GM12878 (cell line): ENCODE results near the gene DBNL. TPM values are rescaled to one million over a fixed set of nuclear protein-coding genes. Genes with fewer than 3 reads are reported as not detected.
A peak's percentile ranks its signal among the peaks of the same experiment; 100 is the strongest.

ENCODE experiments used
- BHLHE40 ChIP-seq, 2 experiments: fragments of 450-650 bp in 1 of 2; IDR thresholded peaks; 2 replicates each; pipeline ENCODE4 v1.6.1; 2011 to 2017; ENCODE audit warnings: low read depth in 2 of 2, borderline replicate concordance in 1 of 2, improper control_type of control experiment in 1 of 2, low read length in 1 of 2, mild to moderate bottlenecking in 1 of 2
- CREM ChIP-seq: IDR thresholded peaks from 2 replicates; pipeline ENCODE4 v1.6.1; 2014; ENCODE audit warnings: antibody characterized with exemption, low read depth
- EGR1 ChIP-seq, 2 experiments: IDR thresholded peaks; 1 replicate in 1 of 2; 2 replicates in 1 of 2; pipeline ENCODE4 v1.6.1; 2011 to 2012; ENCODE audit warnings: low read depth in 2 of 2, low read length in 2 of 2, borderline replicate concordance in 1 of 2, mild to moderate bottlenecking in 1 of 2, moderate library complexity in 1 of 2
- EP300 ChIP-seq, 2 experiments: fragments of 150-350 bp in 1 of 2; IDR thresholded peaks; 2 replicates each; pipeline ENCODE4 v1.6.1; 2011 to 2012; ENCODE audit warnings: low read depth in 2 of 2, low read length in 2 of 2, borderline replicate concordance in 1 of 2, improper control_type of control experiment in 1 of 2, inconsistent platforms in 1 of 2; ENCODE audit not compliant: control insufficient read depth in 1 of 2
- ETV6 ChIP-seq, 2 experiments: fragments of 450-650 bp in 1 of 2; IDR thresholded peaks in 1 of 2; conservative IDR thresholded peaks in 1 of 2; 2 replicates each; pipeline ENCODE4 v1.6.1; 2014; ENCODE audit warnings: antibody characterized with exemption in 1 of 2, borderline replicate concordance in 1 of 2, low read depth in 1 of 2, mild to moderate bottlenecking in 1 of 2, moderate library complexity in 1 of 2
- FOS ChIP-seq: IDR thresholded peaks from 3 replicates; pipeline ENCODE4 v1.6.1; 2011; ENCODE audit warnings: borderline replicate concordance; ENCODE audit not compliant: insufficient read length; ENCODE audit errors: extremely low read depth
- GABPA ChIP-seq: IDR thresholded peaks from 2 replicates; pipeline ENCODE4 v1.6.1; 2014; ENCODE audit warnings: antibody characterized with exemption, low read depth, mild to moderate bottlenecking, inconsistent platforms
- NFYB ChIP-seq: IDR thresholded peaks from 2 replicates; pipeline ENCODE4 v1.6.1; 2011; ENCODE audit warnings: low read depth, mild to moderate bottlenecking, low read length, improper control_type of control experiment, moderate library complexity; ENCODE audit not compliant: insufficient read depth
- PAX5 ChIP-seq: IDR thresholded peaks from 2 replicates; pipeline ENCODE4 v1.6.1; 2011; ENCODE audit warnings: low read depth, low read length, borderline replicate concordance
- POLR2AphosphoS2 ChIP-seq: IDR thresholded peaks from 2 replicates; pipeline ENCODE4 v1.6.1; 2011; ENCODE audit warnings: low read depth, mild to moderate bottlenecking, low read length, improper control_type of control experiment, moderate library complexity
- POU2F2 ChIP-seq: IDR thresholded peaks from 3 replicates; pipeline ENCODE4 v1.6.1; 2011; ENCODE audit warnings: low read depth, mild to moderate bottlenecking, low read length, borderline replicate concordance
- RB1 ChIP-seq: fragments of 450-650 bp; formaldehyde crosslinking; IDR thresholded peaks from 2 replicates; pipeline ENCODE4 v1.6.1; 2017; ENCODE audit warnings: mild to moderate bottlenecking, borderline replicate concordance
- RBBP5 ChIP-seq: fragments of 200-600 bp; sonication (generic); conservative IDR thresholded peaks from 2 replicates; pipeline ENCODE4 v1.6.1; 2016
- SMARCA5 ChIP-seq: fragments of 450-650 bp; IDR thresholded peaks from 2 replicates; pipeline ENCODE4 v1.6.1; 2017; ENCODE audit warnings: mild to moderate bottlenecking
- polyA plus RNA-seq, 11 experiments: library from polyadenylated mRNA; depleted of rRNA in 4 of 11; unstranded in 6 of 11; stranded (reverse) in 5 of 11; fragments of >200 nt; fragmentation: Nextera tagmentation in 4 of 11; fragmentation: Illumina TruSeq in 1 of 11; extraction: Ambion mirVana in 4 of 11; extraction: Trizol in 1 of 11; gene quantifications; 1 replicate in 1 of 11; 2 replicates in 10 of 11; pipeline versions ENCODE4 v1.2.1 to v1.2.3, GENCODE V29; 2011 to 2016; ENCODE audit warnings: inconsistent platforms in 2 of 11, missing spikeins in 2 of 11, low read depth in 1 of 11
- total RNA-seq, 4 experiments: library from RNA; depleted of rRNA in 3 of 4; stranded (reverse); fragments of >200 nt in 3 of 4; fragmentation: Illumina TruSeq in 1 of 4; extraction: Trizol in 1 of 4; gene quantifications; 2 replicates each; pipeline versions ENCODE4 v1.2.1 to v1.2.3, GENCODE V29; 2013 to 2021
- TF ChIP-seq, protein P1 (sequence below): IDR thresholded peaks from 2 replicates; pipeline ENCODE4 v1.6.1; 2012; ENCODE audit warnings: mild to moderate bottlenecking, low read depth, low read length
- TF ChIP-seq, protein P2 (sequence below): fragments of 150-350 bp; IDR thresholded peaks from 2 replicates; pipeline ENCODE4 v1.6.1; 2016; ENCODE audit warnings: low read depth, low read length
- TF ChIP-seq, protein P3 (sequence below): fragments of 450-650 bp; IDR thresholded peaks from 2 replicates; pipeline ENCODE4 v1.6.1; 2014; ENCODE audit warnings: mild to moderate bottlenecking
- TF ChIP-seq, protein P4 (sequence below): IDR thresholded peaks from 2 replicates; pipeline ENCODE4 v1.6.1; 2012; ENCODE audit warnings: low read depth, low read length, improper control_type of control experiment

The DBNL gene
- total and polyA plus RNA-seq, 10 of the 15 experiments (the other 5 are each of a cell fraction or from before 2014, with no cell fraction given): 4.1 to 179 (median 84.3) TPM

DNA sequence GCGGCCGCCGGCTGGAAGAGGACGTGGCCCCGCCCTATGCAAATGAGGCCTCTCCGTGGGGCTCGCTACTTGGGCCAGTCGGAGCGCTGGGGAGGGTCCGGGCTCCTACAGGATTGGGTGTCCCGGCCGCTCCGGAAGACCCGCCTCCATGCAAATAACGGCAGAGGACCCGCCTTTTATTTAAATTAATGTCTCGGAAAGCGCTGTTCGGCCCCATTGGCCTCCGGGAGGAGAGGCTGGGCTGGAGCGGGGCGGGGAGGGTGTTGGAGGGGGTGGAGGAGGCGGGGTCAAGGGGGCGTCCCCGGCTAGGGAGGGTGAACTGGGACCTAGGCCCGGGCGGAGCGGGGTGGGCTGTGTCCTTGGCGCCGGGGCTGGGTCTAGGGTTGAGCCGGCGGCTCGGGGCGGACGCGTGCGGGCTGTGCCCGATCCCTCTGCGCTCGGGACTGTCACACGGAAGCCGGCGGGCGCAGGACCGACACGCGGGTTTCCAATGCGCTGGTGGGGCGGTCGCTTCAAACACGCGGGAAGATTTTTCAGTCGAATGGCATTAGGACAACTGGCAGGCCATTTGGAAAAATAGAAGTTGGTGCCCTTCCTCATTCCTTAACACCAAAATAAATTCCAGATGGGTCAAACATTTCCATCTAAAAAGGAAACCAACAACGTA lies 38.2 kb downstream of the DBNL start (continued):
- TF ChIP-seq, protein P1, sequence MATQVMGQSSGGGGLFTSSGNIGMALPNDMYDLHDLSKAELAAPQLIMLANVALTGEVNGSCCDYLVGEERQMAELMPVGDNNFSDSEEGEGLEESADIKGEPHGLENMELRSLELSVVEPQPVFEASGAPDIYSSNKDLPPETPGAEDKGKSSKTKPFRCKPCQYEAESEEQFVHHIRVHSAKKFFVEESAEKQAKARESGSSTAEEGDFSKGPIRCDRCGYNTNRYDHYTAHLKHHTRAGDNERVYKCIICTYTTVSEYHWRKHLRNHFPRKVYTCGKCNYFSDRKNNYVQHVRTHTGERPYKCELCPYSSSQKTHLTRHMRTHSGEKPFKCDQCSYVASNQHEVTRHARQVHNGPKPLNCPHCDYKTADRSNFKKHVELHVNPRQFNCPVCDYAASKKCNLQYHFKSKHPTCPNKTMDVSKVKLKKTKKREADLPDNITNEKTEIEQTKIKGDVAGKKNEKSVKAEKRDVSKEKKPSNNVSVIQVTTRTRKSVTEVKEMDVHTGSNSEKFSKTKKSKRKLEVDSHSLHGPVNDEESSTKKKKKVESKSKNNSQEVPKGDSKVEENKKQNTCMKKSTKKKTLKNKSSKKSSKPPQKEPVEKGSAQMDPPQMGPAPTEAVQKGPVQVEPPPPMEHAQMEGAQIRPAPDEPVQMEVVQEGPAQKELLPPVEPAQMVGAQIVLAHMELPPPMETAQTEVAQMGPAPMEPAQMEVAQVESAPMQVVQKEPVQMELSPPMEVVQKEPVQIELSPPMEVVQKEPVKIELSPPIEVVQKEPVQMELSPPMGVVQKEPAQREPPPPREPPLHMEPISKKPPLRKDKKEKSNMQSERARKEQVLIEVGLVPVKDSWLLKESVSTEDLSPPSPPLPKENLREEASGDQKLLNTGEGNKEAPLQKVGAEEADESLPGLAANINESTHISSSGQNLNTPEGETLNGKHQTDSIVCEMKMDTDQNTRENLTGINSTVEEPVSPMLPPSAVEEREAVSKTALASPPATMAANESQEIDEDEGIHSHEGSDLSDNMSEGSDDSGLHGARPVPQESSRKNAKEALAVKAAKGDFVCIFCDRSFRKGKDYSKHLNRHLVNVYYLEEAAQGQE: no peak
- TF ChIP-seq GABPA (peak; percentile 81), EGR1 (IDR thresholded peaks at IDR 0.05; ENCODE audit: borderline replicate concordance in 1 of 2, low read depth in 2 of 2, low read length in 2 of 2) (peak in 1 of 2 experiments; percentile 69; a peak in 2 of 3 replicates), CREM (no peak), BHLHE40 (IDR thresholded peaks at IDR 0.05; ENCODE audit: borderline replicate concordance in 1 of 2, low read depth in 2 of 2, low read length in 1 of 2) (peak in 1 of 2 experiments; percentile 73; a peak in 2 of 4 replicates), RBBP5 (no peak), RB1 (0 out of 2 replicates have a peak, but pooled peaks have one; percentile 41), NFYB (peak; percentile 91), EP300 (IDR thresholded peaks at IDR 0.05; ENCODE audit: borderline replicate concordance in 1 of 2, control insufficient read depth in 1 of 2, low read depth in 2 of 2, low read length in 2 of 2) (no peak), FOS (peak; percentile 59), POU2F2 (peak; percentile 87; the same call in 2 of the 3 replicates), POLR2AphosphoS2 (no peak), SMARCA5 (no peak), PAX5 (no peak), ETV6 (conservative IDR thresholded peaks at IDR 0.05 in 1 of 2, IDR thresholded peaks at IDR 0.05 in 1 of 2; ENCODE audit: borderline replicate concordance in 1 of 2, low read depth in 1 of 2) (no peak)
- TF ChIP-seq, protein P2, sequence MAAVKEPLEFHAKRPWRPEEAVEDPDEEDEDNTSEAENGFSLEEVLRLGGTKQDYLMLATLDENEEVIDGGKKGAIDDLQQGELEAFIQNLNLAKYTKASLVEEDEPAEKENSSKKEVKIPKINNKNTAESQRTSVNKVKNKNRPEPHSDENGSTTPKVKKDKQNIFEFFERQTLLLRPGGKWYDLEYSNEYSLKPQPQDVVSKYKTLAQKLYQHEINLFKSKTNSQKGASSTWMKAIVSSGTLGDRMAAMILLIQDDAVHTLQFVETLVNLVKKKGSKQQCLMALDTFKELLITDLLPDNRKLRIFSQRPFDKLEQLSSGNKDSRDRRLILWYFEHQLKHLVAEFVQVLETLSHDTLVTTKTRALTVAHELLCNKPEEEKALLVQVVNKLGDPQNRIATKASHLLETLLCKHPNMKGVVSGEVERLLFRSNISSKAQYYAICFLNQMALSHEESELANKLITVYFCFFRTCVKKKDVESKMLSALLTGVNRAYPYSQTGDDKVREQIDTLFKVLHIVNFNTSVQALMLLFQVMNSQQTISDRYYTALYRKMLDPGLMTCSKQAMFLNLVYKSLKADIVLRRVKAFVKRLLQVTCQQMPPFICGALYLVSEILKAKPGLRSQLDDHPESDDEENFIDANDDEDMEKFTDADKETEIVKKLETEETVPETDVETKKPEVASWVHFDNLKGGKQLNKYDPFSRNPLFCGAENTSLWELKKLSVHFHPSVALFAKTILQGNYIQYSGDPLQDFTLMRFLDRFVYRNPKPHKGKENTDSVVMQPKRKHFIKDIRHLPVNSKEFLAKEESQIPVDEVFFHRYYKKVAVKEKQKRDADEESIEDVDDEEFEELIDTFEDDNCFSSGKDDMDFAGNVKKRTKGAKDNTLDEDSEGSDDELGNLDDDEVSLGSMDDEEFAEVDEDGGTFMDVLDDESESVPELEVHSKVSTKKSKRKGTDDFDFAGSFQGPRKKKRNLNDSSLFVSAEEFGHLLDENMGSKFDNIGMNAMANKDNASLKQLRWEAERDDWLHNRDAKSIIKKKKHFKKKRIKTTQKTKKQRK: peak; percentile 71
- TF ChIP-seq, protein P3, sequence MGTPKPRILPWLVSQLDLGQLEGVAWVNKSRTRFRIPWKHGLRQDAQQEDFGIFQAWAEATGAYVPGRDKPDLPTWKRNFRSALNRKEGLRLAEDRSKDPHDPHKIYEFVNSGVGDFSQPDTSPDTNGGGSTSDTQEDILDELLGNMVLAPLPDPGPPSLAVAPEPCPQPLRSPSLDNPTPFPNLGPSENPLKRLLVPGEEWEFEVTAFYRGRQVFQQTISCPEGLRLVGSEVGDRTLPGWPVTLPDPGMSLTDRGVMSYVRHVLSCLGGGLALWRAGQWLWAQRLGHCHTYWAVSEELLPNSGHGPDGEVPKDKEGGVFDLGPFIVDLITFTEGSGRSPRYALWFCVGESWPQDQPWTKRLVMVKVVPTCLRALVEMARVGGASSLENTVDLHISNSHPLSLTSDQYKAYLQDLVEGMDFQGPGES: 0 out of 2 replicates have a peak, but pooled peaks have one; percentile 50
- TF ChIP-seq, protein P4, sequence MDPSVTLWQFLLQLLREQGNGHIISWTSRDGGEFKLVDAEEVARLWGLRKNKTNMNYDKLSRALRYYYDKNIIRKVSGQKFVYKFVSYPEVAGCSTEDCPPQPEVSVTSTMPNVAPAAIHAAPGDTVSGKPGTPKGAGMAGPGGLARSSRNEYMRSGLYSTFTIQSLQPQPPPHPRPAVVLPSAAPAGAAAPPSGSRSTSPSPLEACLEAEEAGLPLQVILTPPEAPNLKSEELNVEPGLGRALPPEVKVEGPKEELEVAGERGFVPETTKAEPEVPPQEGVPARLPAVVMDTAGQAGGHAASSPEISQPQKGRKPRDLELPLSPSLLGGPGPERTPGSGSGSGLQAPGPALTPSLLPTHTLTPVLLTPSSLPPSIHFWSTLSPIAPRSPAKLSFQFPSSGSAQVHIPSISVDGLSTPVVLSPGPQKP: 0 out of 2 replicates have a peak, but pooled peaks have one; percentile 2
